ENCODE results near the gene KIAA1671.
"Not testable (repeated sequence)": the region's sequence is repeated elsewhere in the genome, so short reads cannot be mapped to it uniquely, and the experiment has no call there.

The KIAA1671 gene

DNA sequence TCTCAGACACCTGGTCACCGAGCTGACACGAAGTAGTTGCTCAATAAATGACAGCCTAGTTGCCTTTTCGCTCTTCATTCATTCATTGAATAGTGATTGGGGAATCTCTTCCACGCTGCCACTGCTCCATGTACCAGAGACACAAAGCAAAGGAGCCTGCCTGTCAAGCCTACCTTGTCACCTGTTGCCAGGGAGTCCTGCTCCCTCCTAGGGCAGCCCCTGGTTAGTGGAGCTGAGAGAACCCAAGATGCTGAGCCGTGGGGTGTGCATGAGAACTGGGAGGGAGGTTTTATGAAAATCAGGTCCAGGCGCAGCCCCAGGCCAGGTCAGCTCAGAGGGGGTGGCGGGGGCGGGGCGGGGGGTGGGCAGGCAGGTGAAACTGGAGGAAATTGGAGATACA, 285.5 kb downstream of the KIAA1671 start:
- not testable (repeated sequence) for DNase-seq (ENCODE audit: low spot score)
